Middle frontal gyrus (tissue), 1 donor: ENCODE data around the gene DNAH10.

Experiments
- DNase-seq: peaks from one replicate; pipeline ENCODE4 v3.0.0-alpha.2; 2015; ENCODE audit warnings: low spot score; ENCODE audit errors: extremely low spot score

DNAH10 gene

GRCh38 chr12:123965382-123965781 lies 203.3 kb downstream of the DNAH10 start:
- no peak for DNase-seq

GRCh38 chr12:123966596-123966995 lies 204.5 kb downstream of the DNAH10 start:
- no peak for DNase-seq

GRCh38 chr12:123967121-123967586 lies 205.1 kb downstream of the DNAH10 start:
- DNase-seq: no peak

GRCh38 chr12:123971449-123971769 lies 209.3 kb downstream of the DNAH10 start:
- no peak for DNase-seq

- DNase-seq: no peak
Measured at GRCh38 chr12:123971770-123972456, 209.8 kb downstream of the DNAH10 start.

- DNase-seq: peak; percentile 76
Measured at GRCh38 chr12:123972457-123973401, 210.6 kb downstream of the DNAH10 start, which contains the start of the genes CCDC92 and ZNF664. CCDC92 (minus strand) TSS chr12:123972831; CDS start chr12:123944305, 28,526 bp downstream. ZNF664 (plus strand) TSS chr12:123973215; CDS start chr12:124012145, 38,930 bp downstream.

GRCh38 chr12:123973552-123974341 lies 211.6 kb downstream of the DNAH10 start:
- DNase-seq: no peak

GRCh38 chr12:123976227-123976826 lies 214.2 kb downstream of the DNAH10 start:
- no peak for DNase-seq

GRCh38 chr12:123979566-123979965 lies 217.5 kb downstream of the DNAH10 start:
- no peak for DNase-seq

- no peak for DNase-seq
Measured at GRCh38 chr12:123982269-123982668, 220.2 kb downstream of the DNAH10 start.

GRCh38 chr12:123983822-123984485 lies 221.9 kb downstream of the DNAH10 start:
- DNase-seq: no peak

- DNase-seq: no peak
Measured at GRCh38 chr12:123984903-123985302, 222.8 kb downstream of the DNAH10 start.
